Uterus (tissue), 2 donors: ENCODE results near the gene CRADD.

Experiments used
- CTCF ChIP-seq, 4 experiments: fragments of 200-600 bp in 2 of 4; fragments of 450-650 bp in 2 of 4; sonication (generic) in 2 of 4; IDR thresholded peaks; one replicate each; pipeline ENCODE4 v1.5.1; 2016 to 2019; ENCODE audit warnings: antibody characterized with exemption in 4 of 4, mild to moderate bottlenecking in 2 of 4, moderate library complexity in 1 of 4
- POLR2A ChIP-seq, 2 donors: fragments of 450-650 bp; IDR thresholded peaks; one replicate each; pipeline ENCODE4 v1.6.1; 2016; ENCODE audit warnings: antibody characterized with exemption in 2 of 2, mild to moderate bottlenecking in 1 of 2, moderate library complexity in 1 of 2

GRCh38 chr12:93848523-93849101 lies 171.4 kb downstream of the CRADD start:
- no peak for TF ChIP-seq CTCF (IDR thresholded peaks at IDR 0.05)
- TF ChIP-seq POLR2A (IDR thresholded peaks at IDR 0.05) = no peak
